Measurements from ENCODE around the gene SKIC8.

The SKIC8 gene

DNA sequence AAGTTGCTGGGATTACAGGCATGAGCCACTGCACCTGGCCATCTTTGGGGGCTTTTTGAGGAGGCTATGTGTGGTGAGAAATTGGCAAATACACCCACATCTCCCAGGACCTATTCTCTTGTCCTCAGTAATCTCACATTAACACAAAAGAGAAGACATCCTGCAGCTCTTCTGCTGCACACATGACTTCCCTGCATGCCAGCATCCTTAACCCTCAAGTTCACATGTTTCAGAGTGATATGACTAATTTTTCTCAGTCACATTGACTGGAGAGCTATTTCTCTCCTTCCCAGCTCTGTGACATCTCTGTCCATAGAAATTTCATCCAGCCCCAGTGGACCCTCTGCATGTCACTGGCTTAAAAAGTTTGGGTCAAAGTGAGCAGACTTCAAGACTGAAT, 1.9 kb upstream of the SKIC8 start:
- in situ Hi-C loops (cut with MboI; ENCODE audit: low sequenced_read_pairs), result no loop called here

GRCh38 chr15:78292219-78292618, 7.2 kb downstream of the SKIC8 start:
- in situ Hi-C loops (cut with MboI; ENCODE audit: low sequenced_read_pairs), result no loop called here

DNA sequence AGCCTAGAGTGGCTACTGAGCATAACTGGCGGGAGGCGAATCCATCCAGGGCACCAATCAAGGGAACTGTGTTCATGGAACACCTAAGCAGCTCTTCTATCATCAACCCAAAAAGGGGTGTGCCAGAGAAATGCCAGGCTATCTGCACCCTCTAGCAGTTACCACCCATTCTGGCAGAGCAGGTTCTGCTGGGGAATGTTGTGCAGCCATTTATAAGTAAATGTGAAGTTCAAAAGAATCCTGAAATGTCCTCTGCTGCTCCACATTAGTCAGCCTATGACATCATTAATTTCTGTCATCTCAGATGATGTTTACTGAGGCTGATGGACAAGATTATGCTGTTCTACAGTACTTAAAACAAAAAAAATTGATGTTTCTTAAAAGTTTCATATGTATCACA, 7.7 kb downstream of the SKIC8 start:
- in situ Hi-C loops (cut with MboI; ENCODE audit: low sequenced_read_pairs), result no loop called here

GRCh38 chr15:78291052-78291451, 8.4 kb downstream of the SKIC8 start:
- in situ Hi-C loops (cut with MboI; ENCODE audit: low sequenced_read_pairs), result no loop called here

- in situ Hi-C loops (cut with MboI; ENCODE audit: low sequenced_read_pairs), result no loop called here
Observed at GRCh38 chr15:78290222-78290621, 9.2 kb downstream of the SKIC8 start.

- in situ Hi-C loops (cut with MboI; ENCODE audit: low sequenced_read_pairs), result no loop called here
Observed at GRCh38 chr15:78284758-78285157, 14.7 kb downstream of the SKIC8 start.

GRCh38 chr15:78282324-78282723, 17.1 kb downstream of the SKIC8 start:
- in situ Hi-C loops (cut with MboI; ENCODE audit: low sequenced_read_pairs), result no loop called here

DNA sequence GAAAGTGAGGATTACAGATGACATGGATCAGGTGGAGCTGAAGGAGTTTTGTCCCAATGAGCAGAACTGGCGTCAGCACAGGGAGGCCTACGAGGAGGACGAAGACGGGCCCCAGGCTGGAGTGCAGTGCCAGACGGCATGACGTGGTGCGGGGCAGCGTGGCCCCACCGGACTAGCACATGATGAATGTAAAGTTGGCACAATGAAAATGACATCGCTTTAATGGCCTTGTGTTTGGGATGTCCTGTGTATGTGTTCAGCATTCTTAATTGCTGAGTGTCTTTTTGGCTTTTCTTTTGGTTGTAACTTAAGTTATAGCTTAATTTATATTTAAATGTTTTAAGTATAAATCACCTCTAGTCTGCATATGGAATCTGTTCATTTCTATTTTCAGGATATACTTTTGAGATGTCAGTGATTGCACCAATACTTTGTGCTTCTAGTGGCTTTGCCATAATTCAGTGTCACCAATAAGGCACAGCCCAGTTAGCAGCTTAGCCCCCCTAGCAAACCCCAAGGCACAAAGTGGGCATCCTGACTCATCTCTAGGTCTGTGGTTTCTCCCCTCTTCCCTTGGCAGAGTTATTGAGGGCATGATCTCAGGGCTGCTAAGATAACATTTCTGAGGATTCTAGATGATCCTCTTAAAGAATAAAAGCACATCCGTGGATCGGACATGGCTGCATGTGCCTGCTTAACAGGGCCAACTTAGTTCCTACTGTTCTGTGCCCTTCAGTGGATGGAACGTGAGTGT, 18.9 kb downstream of the SKIC8 start:
- in situ Hi-C loops (cut with MboI; ENCODE audit: low sequenced_read_pairs), result no loop called here

- in situ Hi-C loops (cut with MboI; ENCODE audit: low sequenced_read_pairs), result no loop called here
Observed at GRCh38 chr15:78276064-78276943, 23.1 kb downstream of the SKIC8 start.

- in situ Hi-C loops (cut with MboI; ENCODE audit: low sequenced_read_pairs), result no loop called here
Observed at GRCh38 chr15:78274994-78275393, 24.4 kb downstream of the SKIC8 start.

- in situ Hi-C loops (cut with MboI; ENCODE audit: low sequenced_read_pairs), result no loop called here
Observed at GRCh38 chr15:78272776-78273175, 26.6 kb downstream of the SKIC8 start.

- in situ Hi-C loops (cut with MboI; ENCODE audit: low sequenced_read_pairs), result no loop called here
Observed at GRCh38 chr15:78272316-78272715, 27.1 kb downstream of the SKIC8 start.

DNA sequence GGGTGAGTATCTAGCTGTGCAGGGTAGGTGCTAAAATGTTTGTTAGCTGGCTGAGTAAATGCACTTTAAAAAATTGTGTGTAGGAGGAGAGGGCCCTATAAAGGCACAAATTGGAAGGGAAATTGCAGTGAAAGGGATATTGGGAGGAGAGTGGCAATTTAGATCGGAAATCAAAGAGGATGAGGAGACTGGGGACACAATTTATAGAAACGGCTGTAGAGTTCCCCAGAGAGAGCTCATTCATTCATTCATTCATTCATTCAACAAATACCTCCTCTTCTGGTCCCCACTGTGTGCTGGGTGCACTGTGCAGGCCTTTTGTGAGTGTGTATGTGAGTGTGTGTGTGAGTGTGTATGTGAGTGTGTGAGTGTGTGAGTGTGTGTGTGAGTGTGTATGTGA, 32.6 kb downstream of the SKIC8 start:
- in situ Hi-C loops (cut with MboI; ENCODE audit: low sequenced_read_pairs), result no loop called here

DNA sequence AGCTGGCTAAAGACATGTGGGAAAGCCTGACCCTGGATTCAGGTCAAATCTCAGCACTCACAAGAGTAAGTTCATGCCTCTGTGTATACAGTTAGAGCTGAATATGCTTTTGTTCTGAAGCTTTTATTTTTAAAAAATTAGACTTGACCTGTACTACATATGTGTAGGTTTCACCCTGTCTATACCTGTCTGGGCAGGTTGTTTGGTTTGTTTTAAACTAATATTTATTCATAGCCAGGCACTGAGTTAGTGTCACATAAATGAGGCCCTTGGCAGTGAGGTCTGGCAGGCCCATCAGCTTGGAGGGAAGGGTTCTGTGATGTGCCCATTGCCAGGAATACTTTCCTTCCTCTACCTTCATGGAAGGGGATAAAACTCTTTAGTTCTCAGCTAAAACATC, 33.2 kb downstream of the SKIC8 start:
- in situ Hi-C loops (cut with MboI; ENCODE audit: low sequenced_read_pairs), result no loop called here

DNA sequence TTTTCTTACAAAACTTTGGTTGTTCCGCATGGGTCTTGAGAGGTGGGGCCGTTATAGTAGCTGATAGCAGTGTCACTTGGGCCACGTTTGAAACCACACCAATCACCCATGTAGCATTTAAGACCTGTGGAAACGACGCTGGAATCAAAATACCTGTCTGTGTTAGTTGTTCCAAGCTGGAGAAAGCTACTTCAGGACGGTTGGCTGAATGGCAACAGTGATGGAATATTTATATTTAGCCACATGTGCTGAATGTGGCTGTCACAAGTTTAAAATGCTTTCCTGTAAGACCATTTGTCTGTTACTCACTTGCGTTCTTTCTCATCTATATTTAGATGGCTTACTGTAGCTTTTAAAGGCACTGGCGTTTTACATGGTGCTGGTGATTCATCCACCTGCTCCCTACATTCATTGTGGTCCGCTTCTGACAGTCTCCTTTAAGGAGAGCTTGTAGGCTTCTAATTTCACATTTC, 33.6 kb downstream of the SKIC8 start:
- in situ Hi-C loops (cut with MboI; ENCODE audit: low sequenced_read_pairs), result no loop called here

- in situ Hi-C loops (cut with MboI; ENCODE audit: low sequenced_read_pairs), result no loop called here
Observed at GRCh38 chr15:78265137-78265460, 34.3 kb downstream of the SKIC8 start.

GRCh38 chr15:78264304-78265136, 34.9 kb downstream of the SKIC8 start, which contains the start of gene DNAJA4:
Gene DNAJA4 (plus strand): TSS chr15:78264562. CDS start chr15:78264764, 202 bp downstream.
- in situ Hi-C loops (cut with MboI; ENCODE audit: low sequenced_read_pairs), result no loop called here

GRCh38 chr15:78263907-78264303, 35.5 kb downstream of the SKIC8 start:
- in situ Hi-C loops (cut with MboI; ENCODE audit: low sequenced_read_pairs), result no loop called here

GRCh38 chr15:78263351-78263781, 36.0 kb downstream of the SKIC8 start:
- in situ Hi-C loops (cut with MboI; ENCODE audit: low sequenced_read_pairs), result no loop called here

DNA sequence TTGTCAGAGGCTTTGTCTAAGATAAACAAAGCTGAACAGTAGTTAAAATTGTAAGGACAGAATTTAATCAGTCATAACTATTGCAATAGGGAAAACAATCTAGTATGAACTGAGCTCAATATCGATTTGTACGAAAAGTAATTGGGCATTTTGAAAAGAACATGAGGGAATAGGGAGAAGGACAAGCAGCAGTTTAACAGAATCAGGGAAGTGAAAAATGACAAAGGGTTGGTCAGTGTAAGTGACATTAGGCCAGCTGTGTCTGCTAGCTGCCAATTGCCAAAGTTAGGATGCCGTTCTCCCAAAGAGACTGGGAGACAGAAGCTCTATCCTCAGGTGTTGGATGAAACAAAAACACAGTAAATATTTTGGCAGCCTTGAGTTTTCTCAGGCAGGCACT, 38.3 kb downstream of the SKIC8 start:
- in situ Hi-C loops (cut with MboI; ENCODE audit: low sequenced_read_pairs), result no loop called here

DNA sequence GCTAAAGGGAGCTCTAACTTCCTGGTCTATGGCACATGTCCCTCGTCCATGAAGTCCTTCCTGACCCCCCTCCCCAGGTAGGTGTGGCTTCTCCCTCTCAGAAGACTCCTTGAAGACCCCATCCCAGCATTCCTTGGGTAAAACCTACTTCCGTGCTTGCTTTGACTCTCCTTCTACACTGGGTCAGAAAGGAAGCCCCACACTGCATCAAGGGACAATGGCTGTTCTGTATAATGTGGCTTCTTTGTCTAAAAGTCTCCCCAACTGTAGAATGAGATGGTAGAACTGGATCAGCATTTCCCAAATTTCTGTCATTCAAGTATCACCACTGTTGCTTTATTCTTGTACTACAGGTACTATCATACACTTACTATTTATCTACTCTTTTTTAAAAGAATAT, 38.9 kb downstream of the SKIC8 start:
- in situ Hi-C loops (cut with MboI; ENCODE audit: low sequenced_read_pairs), result no loop called here
